Neural progenitor cell (in vitro differentiated cells): Measurements from ENCODE around the gene B4GALNT2.

ENCODE experiments used
- CTCF ChIP-seq: fragments of 200-600 bp; sonication (generic); IDR thresholded peaks from 2 replicates; pipeline ENCODE4 v1.5.1; 2017; ENCODE audit warnings: antibody characterized with exemption, mild to moderate bottlenecking
- EZH2 ChIP-seq: fragments of 200-600 bp; sonication (generic); IDR thresholded peaks from 2 replicates; pipeline ENCODE4 v1.6.1; 2017; ENCODE audit warnings: antibody characterized with exemption, mild to moderate bottlenecking, moderate library complexity

DNA sequence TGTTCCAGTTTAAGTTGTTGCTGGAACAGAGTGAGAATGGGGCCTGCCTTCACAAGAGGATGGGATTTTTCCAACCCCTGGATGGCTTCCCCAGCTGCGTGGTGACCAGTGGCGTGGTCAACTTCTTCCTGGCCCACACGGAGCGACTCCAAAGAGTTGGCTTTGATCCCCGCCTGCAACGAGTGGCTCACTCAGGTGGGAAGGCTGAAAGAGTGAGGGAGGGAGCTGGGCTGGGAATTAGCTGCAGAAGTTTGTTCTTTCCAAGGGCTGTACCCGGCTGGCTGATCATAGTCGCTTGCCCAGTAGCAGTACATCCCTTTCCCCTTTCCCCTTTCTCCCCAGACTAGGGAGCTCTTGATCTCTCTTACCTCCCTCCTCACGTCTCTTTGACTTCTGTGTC lies 36.1 kb downstream of the B4GALNT2 start:
- TF ChIP-seq CTCF (no peak), EZH2 (no peak)
